MCF 10A (cell line): ENCODE measurements around the gene HMGB1. TPM values are rescaled to one million over a fixed set of nuclear protein-coding genes. Genes with fewer than 3 reads are reported as not detected.

ENCODE experiments used
- BruUV-seq: library from RNA; stranded (reverse); fragments of 400-500 nt; replicated peaks from 2 replicates; lab custom pipeline; 2021; lab: Mats Ljungman, UMichigan
- CTCF ChIA-PET: fragments of 300-600 bp; sonication (Branson Sonifier 250); formaldehyde crosslinking; extraction: SDS; loops from one replicate; lab custom pipeline; 2021; ENCODE audit warnings: antibody characterized with exemption, inconsistent platforms; lab: Yijun Ruan, JAX
- POLR2A ChIA-PET: fragments of 300-600, 350-650 bp; sonication (Branson Sonifier 250); formaldehyde crosslinking; extraction: SDS; loops from one replicate; lab custom pipeline; 2020; ENCODE audit warnings: antibody characterized with exemption, inconsistent platforms; lab: Yijun Ruan, JAX
- DNase-seq: peaks from one replicate; pipeline ENCODE4 v3.0.0-alpha.2; 2018; ENCODE audit not compliant: unreplicated experiment
- H3K27ac Mint-ChIP-seq: one replicate; pipeline ENCODE4 v1.8.0; 2022; ENCODE audit warnings: mild to moderate bottlenecking, low read depth, mixed read lengths; ENCODE audit not compliant: unreplicated experiment
- H3K27me3 Mint-ChIP-seq: one replicate; pipeline ENCODE4 v1.8.0; 2022; ENCODE audit warnings: mixed read lengths; ENCODE audit not compliant: insufficient read depth, unreplicated experiment
- H3K36me3 Mint-ChIP-seq: one replicate; pipeline ENCODE4 v1.8.0; 2022; ENCODE audit warnings: mild to moderate bottlenecking, moderate library complexity, mixed read lengths; ENCODE audit not compliant: insufficient read depth, unreplicated experiment
- H3K4me1 Mint-ChIP-seq: one replicate; pipeline ENCODE4 v1.8.0; 2022; ENCODE audit warnings: mixed read lengths; ENCODE audit not compliant: insufficient read depth, unreplicated experiment
- H3K4me3 Mint-ChIP-seq: one replicate; pipeline ENCODE4 v1.8.0; 2022; ENCODE audit warnings: mild to moderate bottlenecking, moderate library complexity, mixed read lengths; ENCODE audit not compliant: unreplicated experiment
- H3K9me3 Mint-ChIP-seq: one replicate; pipeline ENCODE4 v1.8.0; 2022; ENCODE audit warnings: mixed read lengths; ENCODE audit not compliant: unreplicated experiment
- intact Hi-C: fragments of 100-400 bp; cut with micrococcal nuclease; formaldehyde crosslinking; loops from 2 replicates; pipeline ENCODE4 v1.14.1; 2022
- total RNA-seq: library from RNA; stranded (reverse); gene quantifications from 2 replicates; pipeline ENCODE4 v1.2.3, GENCODE V29; 2022
- TF ChIP-seq, protein P1 (sequence below): fragments of 200-600 bp; IDR thresholded peaks from one replicate; pipeline ENCODE4 v1.8.0; 2022; ENCODE audit warnings: antibody characterized with exemption, mild to moderate bottlenecking; ENCODE audit not compliant: unreplicated experiment

The HMGB1 gene
- total RNA-seq, 1 experiment from 2014 or later = 302 TPM

DNA sequence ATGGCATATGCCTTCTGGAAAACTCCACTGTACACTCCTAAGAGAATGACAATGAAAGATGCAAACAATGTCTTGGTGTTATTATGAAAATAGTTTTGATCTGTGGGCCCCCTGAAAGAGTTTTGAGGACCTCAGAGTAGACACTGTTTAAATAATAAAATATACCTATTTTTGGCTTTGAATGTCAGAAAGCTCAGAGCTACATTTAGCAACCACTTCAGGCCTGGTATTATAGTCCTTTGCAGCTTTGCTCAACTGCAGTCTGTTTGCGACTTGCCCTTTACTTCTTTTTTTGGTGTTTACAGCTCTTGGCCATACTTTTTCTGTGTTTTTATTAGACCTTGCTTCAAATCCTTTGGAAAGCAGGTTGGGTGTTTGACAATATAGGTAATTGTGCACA lies 49.3 kb downstream of the HMGB1 start:
- CTCF ChIA-PET = no interaction called here

DNA sequence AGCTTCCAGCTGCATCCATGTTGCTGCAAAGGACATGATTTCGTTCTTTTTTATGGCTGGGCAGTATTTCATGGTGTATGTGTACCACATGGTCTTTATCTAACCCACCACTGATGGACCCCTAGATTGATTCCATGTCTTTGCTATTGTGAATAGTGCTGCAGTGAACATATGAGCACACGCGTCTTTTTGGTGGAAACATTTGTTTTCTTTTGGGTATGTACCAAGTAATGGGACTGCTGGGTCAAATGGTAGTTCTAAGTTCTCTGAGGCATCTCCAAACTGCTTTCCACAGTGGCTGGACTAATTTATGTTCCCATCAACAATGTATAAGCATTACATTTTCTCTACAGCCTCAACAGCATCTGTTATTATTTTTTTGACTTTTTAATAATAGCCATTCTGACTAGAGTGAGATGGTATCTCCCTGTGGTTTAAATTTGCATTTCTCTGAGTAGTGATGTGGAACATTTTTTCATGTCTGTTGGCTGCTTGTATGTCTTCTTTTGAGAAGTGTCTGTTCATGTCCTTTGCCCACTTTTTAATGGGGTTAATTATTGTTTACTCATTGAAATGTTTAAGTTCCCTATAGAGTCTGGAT lies 50.2 kb downstream of the HMGB1 start:
- no peak overlapping the region for H3K27ac Mint-ChIP-seq
- DNase-seq = no peak
- H3K9me3 Mint-ChIP-seq = no peaks in the 10 kb centered on the region
- no peaks in the 10 kb centered on the region for H3K36me3 Mint-ChIP-seq
- POLR2A ChIA-PET = interaction anchor here (1.5 kb wide), 1 partner anchor 8 kb away, joined by 3 read pairs; no protein-coding TSS in a partner anchor
- TF ChIP-seq, protein P1, sequence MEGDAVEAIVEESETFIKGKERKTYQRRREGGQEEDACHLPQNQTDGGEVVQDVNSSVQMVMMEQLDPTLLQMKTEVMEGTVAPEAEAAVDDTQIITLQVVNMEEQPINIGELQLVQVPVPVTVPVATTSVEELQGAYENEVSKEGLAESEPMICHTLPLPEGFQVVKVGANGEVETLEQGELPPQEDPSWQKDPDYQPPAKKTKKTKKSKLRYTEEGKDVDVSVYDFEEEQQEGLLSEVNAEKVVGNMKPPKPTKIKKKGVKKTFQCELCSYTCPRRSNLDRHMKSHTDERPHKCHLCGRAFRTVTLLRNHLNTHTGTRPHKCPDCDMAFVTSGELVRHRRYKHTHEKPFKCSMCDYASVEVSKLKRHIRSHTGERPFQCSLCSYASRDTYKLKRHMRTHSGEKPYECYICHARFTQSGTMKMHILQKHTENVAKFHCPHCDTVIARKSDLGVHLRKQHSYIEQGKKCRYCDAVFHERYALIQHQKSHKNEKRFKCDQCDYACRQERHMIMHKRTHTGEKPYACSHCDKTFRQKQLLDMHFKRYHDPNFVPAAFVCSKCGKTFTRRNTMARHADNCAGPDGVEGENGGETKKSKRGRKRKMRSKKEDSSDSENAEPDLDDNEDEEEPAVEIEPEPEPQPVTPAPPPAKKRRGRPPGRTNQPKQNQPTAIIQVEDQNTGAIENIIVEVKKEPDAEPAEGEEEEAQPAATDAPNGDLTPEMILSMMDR = no peak
- peaks cover 2% of the 10 kb centered on the region for H3K4me1 Mint-ChIP-seq
- BruUV-seq = no TSS peak
- CTCF ChIA-PET = no interaction called here
- intact Hi-C loops = no loop called here
- no peaks in the 10 kb centered on the region for H3K27me3 Mint-ChIP-seq
- no peak overlapping the region for H3K4me3 Mint-ChIP-seq

More for the DNA sequence above, 49.3 kb downstream of the HMGB1 start:
- TF ChIP-seq, protein P1 = no peak
- no peaks in the 10 kb centered on the region for H3K27me3 Mint-ChIP-seq
- no peak overlapping the region for H3K4me3 Mint-ChIP-seq
- no peak for DNase-seq
- H3K27ac Mint-ChIP-seq = no peak overlapping the region
- H3K36me3 Mint-ChIP-seq = no peaks in the 10 kb centered on the region
- POLR2A ChIA-PET = interaction anchor here (1.5 kb wide), 1 partner anchor 9 kb away, joined by 3 read pairs; no protein-coding TSS in a partner anchor
- BruUV-seq = no TSS peak
- peaks cover 7% of the 10 kb centered on the region for H3K4me1 Mint-ChIP-seq
- no peaks in the 10 kb centered on the region for H3K9me3 Mint-ChIP-seq
- intact Hi-C loops = no loop called here

DNA sequence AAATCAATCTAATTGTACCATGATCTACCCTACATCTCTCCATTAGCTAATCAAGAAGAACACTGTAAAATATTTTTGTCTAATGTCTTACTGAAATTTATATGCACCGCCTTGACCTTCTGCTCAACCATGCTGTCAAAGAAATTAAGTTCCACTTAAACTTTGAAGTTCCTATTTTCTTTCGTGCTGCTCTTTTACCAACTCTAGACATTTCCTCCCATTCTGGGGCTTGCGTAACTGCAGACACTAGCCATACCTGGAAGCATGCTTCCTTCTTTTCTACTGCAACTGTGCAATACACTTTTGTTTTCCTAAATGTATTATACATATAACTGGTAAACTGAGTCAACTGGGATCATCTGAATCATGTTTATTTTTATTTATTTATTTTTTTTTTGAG lies 51.9 kb downstream of the HMGB1 start:
- POLR2A ChIA-PET = interaction anchor here (1.2 kb wide), 1 partner anchor 8 kb away, joined by 4 read pairs; the partner anchor contains the start of gene UBE2L5
- Mint-ChIP-seq H3K36me3 (peaks cover 5% of the 10 kb centered on the region), H3K4me3 (no peak overlapping the region), H3K9me3 (no peaks in the 10 kb centered on the region), H3K27ac (no peak overlapping the region), H3K27me3 (no peaks in the 10 kb centered on the region), H3K4me1 (peaks cover 12% of the 10 kb centered on the region)
- no TSS peak for BruUV-seq
- CTCF ChIA-PET = interaction anchor here (1.1 kb wide), 2 partner anchors 48 to 167 kb away, joined by 3 to 4 read pairs; no protein-coding TSS in a partner anchor
- TF ChIP-seq, protein P1 = no peak
- DNase-seq = no peak
- intact Hi-C loops = loop anchor here (5.0 kb wide), 1 partner anchor 157 kb away; no protein-coding TSS in a partner anchor

DNA sequence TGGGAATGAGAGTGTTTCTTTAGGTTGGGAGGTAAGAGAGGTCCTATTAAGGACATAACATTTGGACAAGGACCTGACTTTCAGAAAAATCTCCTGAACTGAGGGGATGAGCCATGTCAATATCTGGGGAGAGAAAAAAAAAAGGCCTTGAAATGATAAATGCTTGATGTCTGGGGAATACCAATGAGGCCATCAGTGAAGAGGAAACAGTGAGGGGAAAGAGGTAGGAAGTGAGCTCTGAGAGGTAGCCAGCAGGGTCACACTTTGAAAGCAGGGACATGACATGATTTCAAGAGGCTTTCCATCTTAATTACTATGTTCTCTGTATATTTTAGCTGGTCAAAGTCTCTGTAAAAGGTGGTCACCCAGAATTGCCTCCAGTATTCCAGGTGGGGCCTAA lies 53.4 kb downstream of the HMGB1 start:
- no peaks in the 10 kb centered on the region for H3K27me3 Mint-ChIP-seq
- DNase-seq = no peak
- ChIA-PET CTCF (interaction anchor here (0.6 to 0.7 kb wide), 2 partner anchors 88 to 280 kb away, joined by 3 read pairs; no protein-coding TSS in a partner anchor), POLR2A (interaction anchor here (0.7 to 1.2 kb wide), 2 partner anchors 27 to 476 kb away, joined by 4 read pairs; no protein-coding TSS in a partner anchor)
- TF ChIP-seq, protein P1 = no peak
- intact Hi-C loops = loop anchor here (5.0 kb wide), 1 partner anchor 155 kb away; no protein-coding TSS in a partner anchor
- no TSS peak for BruUV-seq
- peaks cover 5% of the 10 kb centered on the region for H3K36me3 Mint-ChIP-seq
- no peak overlapping the region for H3K4me3 Mint-ChIP-seq
- H3K4me1 Mint-ChIP-seq = peaks cover 12% of the 10 kb centered on the region
- no peak overlapping the region for H3K27ac Mint-ChIP-seq
- H3K9me3 Mint-ChIP-seq = no peaks in the 10 kb centered on the region
